ENCODE results near the gene OLAH.

OLAH gene

DNA sequence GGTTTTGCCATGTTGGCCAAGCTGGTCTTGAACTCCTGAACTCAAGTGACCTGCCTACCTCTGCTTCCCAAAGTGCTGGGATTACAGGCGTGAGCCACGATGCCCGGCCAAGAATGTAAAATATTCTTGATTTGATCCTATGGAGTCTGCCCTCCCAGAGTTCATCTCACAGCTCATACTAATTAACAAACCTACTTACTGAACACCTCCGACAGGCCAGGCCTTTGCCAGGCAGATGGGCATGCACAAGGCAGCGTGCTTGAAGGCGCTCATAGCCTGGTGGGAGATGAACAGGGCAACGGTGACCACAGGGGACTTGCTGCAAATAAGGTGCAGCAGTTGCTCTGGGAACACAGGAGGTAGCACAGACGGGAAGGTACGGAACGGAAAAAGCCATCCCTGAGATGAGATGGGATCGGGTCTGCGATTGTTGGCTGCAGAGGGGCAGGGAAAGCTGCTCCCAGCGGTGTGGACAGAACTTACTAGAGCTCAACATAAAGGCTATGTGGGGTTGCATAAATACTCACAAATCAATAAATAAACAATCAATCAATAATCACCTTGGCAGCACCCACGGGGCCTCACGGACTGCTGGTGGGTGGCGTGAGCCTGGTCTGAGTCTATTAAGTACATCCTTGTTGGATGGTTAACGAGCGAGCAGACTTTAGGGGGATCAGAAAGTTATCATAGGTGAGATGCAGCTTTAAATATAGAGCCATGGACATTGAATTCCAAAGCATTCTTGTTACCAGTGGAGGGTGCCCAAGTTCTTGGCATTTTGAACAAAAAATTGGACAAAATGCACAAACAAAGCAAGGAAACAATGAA is 40.1 kb downstream of the OLAH start:
- Mint-ChIP-seq H3K27me3 (ENCODE audit: low read depth) (no peaks in the 10 kb centered on the region), H3K36me3 (ENCODE audit: low read depth) (no peaks in the 10 kb centered on the region), H3K4me1 (peaks cover 16% of the 10 kb centered on the region), H3K27ac (peak overlapping the region; percentile 27 to 92 (median 91)), H3K4me3 (peak overlapping the region in 2 of 3 experiments; percentile 75 to 84), H3K9me3 (no peaks in the 10 kb centered on the region)
- TF ChIP-seq, protein P1, sequence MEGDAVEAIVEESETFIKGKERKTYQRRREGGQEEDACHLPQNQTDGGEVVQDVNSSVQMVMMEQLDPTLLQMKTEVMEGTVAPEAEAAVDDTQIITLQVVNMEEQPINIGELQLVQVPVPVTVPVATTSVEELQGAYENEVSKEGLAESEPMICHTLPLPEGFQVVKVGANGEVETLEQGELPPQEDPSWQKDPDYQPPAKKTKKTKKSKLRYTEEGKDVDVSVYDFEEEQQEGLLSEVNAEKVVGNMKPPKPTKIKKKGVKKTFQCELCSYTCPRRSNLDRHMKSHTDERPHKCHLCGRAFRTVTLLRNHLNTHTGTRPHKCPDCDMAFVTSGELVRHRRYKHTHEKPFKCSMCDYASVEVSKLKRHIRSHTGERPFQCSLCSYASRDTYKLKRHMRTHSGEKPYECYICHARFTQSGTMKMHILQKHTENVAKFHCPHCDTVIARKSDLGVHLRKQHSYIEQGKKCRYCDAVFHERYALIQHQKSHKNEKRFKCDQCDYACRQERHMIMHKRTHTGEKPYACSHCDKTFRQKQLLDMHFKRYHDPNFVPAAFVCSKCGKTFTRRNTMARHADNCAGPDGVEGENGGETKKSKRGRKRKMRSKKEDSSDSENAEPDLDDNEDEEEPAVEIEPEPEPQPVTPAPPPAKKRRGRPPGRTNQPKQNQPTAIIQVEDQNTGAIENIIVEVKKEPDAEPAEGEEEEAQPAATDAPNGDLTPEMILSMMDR (IDR thresholded peaks at IDR 0.05; ENCODE audit: unreplicated experiment in 3 of 3): no peak

DNA sequence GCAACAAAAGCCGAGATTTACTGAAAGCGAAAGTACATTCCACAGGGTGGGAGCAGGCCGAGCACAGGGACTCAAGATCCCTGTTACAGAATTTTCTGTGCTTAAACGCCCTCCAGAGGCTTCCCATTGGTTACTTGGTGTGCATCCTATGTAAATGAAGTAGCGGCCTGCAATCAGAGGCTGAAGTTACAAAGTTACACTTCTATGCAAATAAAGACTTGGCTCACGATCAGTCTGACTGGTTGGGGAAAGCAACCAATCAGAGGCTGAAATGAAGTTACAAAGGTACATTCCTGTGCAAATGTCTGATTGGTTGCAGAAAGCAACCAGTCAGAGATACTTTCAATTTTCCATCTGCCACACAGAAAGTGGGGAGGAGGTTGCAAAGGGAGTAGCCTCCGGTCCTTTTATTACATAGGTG is 40.8 kb downstream of the OLAH start:
- TF ChIP-seq, protein P1 (IDR thresholded peaks at IDR 0.05; ENCODE audit: unreplicated experiment in 3 of 3): no peak
- no peaks in the 10 kb centered on the region for H3K27me3 Mint-ChIP-seq (ENCODE audit: low read depth)

DNA sequence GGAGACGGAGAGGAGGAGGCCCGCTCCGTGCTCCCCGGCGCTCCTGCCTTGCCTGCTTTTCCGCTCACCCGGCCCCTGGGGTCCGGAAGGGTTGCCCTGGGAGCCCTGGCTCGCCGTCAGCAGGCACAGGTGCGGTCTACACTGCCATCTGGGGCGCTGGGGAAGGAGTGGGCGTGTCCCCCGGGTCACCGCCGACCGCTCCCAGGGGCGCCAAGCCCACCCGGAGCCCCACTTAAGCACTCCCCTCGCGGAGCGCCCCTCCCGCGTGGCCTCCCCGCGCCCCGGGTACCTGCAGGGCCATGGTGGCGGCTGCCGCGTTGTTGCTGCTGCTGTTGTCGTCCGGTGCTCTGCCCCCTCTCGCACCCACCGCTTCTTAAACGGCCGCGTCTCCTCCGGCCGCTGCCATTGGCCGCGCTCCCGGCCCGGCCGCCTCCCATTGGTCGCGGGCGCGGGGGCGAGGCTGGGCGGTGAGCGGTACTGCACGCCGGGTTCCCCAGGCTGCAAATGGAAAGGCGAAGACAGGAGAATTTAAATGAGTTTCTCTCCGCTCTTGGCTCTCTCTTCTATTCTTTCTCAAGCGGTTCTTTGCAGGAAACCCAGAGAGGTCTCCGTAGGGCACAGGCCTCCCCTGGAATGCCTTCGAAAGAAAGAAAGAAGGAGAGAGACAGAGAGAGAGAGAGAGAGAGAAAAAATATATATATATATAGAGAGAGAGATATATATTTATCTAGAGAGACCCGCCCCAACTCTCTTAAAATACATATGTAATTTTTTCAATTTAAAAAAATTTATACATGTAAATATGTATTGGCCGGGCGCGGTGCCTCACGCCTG is 44.9 kb downstream of the OLAH start, which contains the start of gene ACBD7:
Gene ACBD7, minus strand, starts transcription at position 349 of the 834 bp plus-strand sequence. Its CDS starts 48 bp downstream, at position 301.
- no peaks in the 10 kb centered on the region for H3K36me3 Mint-ChIP-seq (ENCODE audit: low read depth)

More for the DNA sequence above, 40.8 kb downstream of the OLAH start:
- Mint-ChIP-seq H3K4me1 (peaks cover 16% of the 10 kb centered on the region), H3K9me3 (no peaks in the 10 kb centered on the region), H3K4me3 (peak overlapping the region in 2 of 3 experiments; percentile 75 to 84), H3K36me3 (ENCODE audit: low read depth) (no peaks in the 10 kb centered on the region), H3K27ac (peak overlapping the region; percentile 27 to 92 (median 91))

DNA sequence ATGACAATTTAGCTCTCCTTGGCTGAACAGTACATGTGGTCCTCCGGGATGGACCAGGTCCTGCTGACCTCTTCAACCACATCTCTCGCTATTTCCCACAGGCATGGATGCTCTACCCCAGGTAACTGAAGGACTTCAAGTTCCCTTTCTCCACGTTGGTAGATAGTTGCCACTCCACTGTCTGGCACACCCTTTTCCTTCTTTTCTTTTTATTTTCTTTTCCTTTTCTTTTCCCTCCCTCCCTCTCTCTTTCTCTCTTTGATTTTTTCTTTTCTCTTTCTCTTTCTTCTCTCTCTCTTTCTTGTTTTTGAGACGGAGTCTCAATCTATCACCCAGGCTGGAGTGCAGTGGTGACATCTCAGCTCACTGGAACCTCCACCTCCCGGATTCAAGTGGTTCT is 47.7 kb downstream of the OLAH start:
- Mint-ChIP-seq H3K27ac (no peak overlapping the region), H3K27me3 (ENCODE audit: low read depth) (peaks cover 6% of the 10 kb centered on the region), H3K36me3 (ENCODE audit: low read depth) (no peaks in the 10 kb centered on the region), H3K4me3 (peak overlapping the region in 2 of 3 experiments; percentile 26 to 27), H3K9me3 (no peaks in the 10 kb centered on the region), H3K4me1 (peaks cover 7% of the 10 kb centered on the region)
- TF ChIP-seq, protein P1 (IDR thresholded peaks at IDR 0.05; ENCODE audit: unreplicated experiment in 3 of 3): no peak

More for the DNA sequence above, 44.9 kb downstream of the OLAH start, which contains the start of gene ACBD7:
- Mint-ChIP-seq H3K9me3 (no peaks in the 10 kb centered on the region), H3K4me3 (peak within 1 kb of the TSS; percentile 75 to 79 (median 75)), H3K27me3 (ENCODE audit: low read depth) (peaks cover 6% of the 10 kb centered on the region), H3K27ac (no peak within 1 kb of the TSS), H3K4me1 (peaks cover 16% of the 10 kb centered on the region)
- TF ChIP-seq, protein P1 (IDR thresholded peaks at IDR 0.05; ENCODE audit: unreplicated experiment in 3 of 3): peak; percentile 42 to 59 (median 44)

DNA sequence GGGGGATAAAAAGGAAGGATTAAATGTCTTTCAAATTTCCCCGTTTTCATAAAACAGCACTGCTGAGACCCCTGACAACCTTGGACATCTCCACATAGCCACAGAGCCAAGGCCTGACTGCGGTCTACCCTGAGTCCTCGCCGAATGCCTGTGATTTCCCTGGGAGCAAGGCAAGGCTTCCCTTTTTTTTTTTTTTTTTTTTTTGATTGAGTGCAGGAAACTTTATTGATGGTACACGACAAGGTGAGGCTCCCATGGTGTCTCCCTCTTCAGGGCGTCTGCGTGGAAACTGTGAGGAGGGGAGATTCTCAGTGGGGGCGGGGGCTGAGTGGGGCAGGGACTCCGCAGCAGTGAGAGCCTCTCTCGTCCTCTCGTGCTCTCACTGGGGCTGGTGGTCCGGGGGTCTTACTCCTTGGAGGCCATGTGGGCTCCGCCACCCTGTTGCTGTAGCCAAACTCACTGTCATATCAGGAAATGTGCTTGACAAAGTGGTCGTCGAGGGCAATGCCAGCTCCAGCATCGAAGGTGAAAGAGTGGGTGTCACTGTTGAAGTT is 49.2 kb downstream of the OLAH start:
- H3K36me3 Mint-ChIP-seq (ENCODE audit: low read depth): no peaks in the 10 kb centered on the region
- H3K9me3 Mint-ChIP-seq: no peaks in the 10 kb centered on the region
- no peak overlapping the region for H3K4me3 Mint-ChIP-seq
- H3K27me3 Mint-ChIP-seq (ENCODE audit: low read depth): peaks cover 6% of the 10 kb centered on the region
- TF ChIP-seq, protein P1 (IDR thresholded peaks at IDR 0.05; ENCODE audit: unreplicated experiment in 3 of 3): no peak
- peaks cover 11% of the 10 kb centered on the region for H3K4me1 Mint-ChIP-seq
- no peak overlapping the region for H3K27ac Mint-ChIP-seq
